Metanephros (tissue), 1 donor: ENCODE data around the gene RS1. TPM values are rescaled to one million over a fixed set of nuclear protein-coding genes. Genes with fewer than 3 reads are reported as not detected.

ENCODE experiments used
- total RNA-seq: library from RNA; depleted of rRNA; stranded (reverse); fragments of >200 nt; gene quantifications from one replicate; pipeline ENCODE4 v1.2.3, GENCODE V29; 2014

RS1 gene
- not detected for total RNA-seq

GRCh38 chrX:18672008-18672407 lies at the start of gene RS1:
RS1 (minus strand) TSS chrX:18672108; CDS start chrX:18672068, 40 bp downstream.

GRCh38 chrX:18707426-18708049 lies 35.6 kb upstream of the RS1 start, which contains the start of gene PPEF1:
PPEF1 (plus strand) TSS chrX:18707645; CDS start chrX:18707781, 136 bp downstream.

Other genes with a start within 250 kb of the RS1 start
- gene CDKL5, start 246.5 kb downstream of the RS1 start, total RNA-seq, result 17.2 TPM
- gene PPEF1, start 35.5 kb upstream of the RS1 start, total RNA-seq, result 0.41 TPM